ENCODE data around the gene PRADC1. TPM values are rescaled to one million over a fixed set of nuclear protein-coding genes. Genes with fewer than 3 reads are reported as not detected.

Gene PRADC1
- total and polyA plus RNA-seq, 4 donors: 12.1 to 41.4 (median 30.6) TPM

DNA sequence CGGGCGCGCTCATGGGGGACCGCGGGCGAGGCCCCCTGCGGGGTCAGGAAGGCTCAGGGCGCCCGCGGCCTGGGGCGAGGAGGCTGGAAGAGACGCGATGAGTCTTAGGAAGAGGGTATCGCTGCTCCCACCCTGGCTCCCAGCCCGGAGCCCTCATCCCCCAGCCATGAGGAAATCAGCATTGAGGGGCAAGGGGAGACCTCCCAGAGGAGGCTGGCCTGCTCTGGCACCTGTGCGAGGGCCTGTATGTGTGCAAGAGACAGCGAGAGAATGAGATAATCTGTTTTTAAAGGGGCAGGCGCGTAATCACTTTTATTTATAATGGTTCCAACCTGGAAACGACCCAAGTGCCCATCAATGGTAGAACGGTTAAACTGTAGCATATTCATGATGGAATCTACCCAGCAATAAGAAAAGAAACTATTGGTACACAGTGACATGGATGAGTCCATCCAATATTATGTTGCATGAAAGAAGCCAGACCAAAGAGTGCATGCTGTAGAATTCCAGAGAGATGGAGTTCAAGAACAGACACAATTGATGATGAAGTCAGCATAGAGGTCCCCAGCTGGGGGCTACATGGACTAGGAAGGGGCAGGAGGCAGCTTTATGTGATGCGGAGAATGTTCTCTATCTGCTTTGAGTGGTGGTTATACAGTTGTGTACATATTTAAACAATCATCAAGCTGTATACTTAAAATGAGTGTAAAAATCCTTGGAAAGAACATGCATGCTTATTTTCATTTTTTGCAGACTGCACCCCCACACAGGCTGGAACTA lies 36.8 kb upstream of the PRADC1 start:
- no peak overlapping the region for H3K9ac ChIP-seq (ENCODE audit: low read depth in 1 of 2, low read length in 2 of 2)
- no peaks in the 10 kb centered on the region for H3K36me3 ChIP-seq (ENCODE audit: control insufficient read depth in 4 of 4, insufficient read depth in 3 of 4, low read depth in 1 of 4, low read length in 3 of 4)
- peaks cover 0 to 7% (median 0%) of the 10 kb centered on the region in 4 donors for H3K27me3 ChIP-seq (ENCODE audit: control insufficient read depth in 4 of 4, insufficient read depth in 4 of 4, low read length in 3 of 4)
- H3K27ac ChIP-seq (ENCODE audit: low read depth in 1 of 2, low read length in 2 of 2): no peak overlapping the region
- H3K9me3 ChIP-seq (ENCODE audit: control insufficient read depth in 4 of 4, low read length in 3 of 4): no peaks in the 10 kb centered on the region
- peaks cover 3 to 12% (median 7%) of the 10 kb centered on the region in 4 donors for H3K4me1 ChIP-seq (ENCODE audit: control insufficient read depth in 4 of 4, insufficient read depth in 4 of 4, low read length in 3 of 4)
- TF ChIP-seq, protein P1, sequence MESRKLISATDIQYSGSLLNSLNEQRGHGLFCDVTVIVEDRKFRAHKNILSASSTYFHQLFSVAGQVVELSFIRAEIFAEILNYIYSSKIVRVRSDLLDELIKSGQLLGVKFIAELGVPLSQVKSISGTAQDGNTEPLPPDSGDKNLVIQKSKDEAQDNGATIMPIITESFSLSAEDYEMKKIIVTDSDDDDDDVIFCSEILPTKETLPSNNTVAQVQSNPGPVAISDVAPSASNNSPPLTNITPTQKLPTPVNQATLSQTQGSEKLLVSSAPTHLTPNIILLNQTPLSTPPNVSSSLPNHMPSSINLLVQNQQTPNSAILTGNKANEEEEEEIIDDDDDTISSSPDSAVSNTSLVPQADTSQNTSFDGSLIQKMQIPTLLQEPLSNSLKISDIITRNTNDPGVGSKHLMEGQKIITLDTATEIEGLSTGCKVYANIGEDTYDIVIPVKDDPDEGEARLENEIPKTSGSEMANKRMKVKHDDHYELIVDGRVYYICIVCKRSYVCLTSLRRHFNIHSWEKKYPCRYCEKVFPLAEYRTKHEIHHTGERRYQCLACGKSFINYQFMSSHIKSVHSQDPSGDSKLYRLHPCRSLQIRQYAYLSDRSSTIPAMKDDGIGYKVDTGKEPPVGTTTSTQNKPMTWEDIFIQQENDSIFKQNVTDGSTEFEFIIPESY (IDR thresholded peaks at IDR 0.05): no peak
- TF ChIP-seq, protein P2, sequence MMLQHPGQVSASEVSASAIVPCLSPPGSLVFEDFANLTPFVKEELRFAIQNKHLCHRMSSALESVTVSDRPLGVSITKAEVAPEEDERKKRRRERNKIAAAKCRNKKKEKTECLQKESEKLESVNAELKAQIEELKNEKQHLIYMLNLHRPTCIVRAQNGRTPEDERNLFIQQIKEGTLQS (IDR thresholded peaks at IDR 0.05): no peak
- TF ChIP-seq, protein P3, sequence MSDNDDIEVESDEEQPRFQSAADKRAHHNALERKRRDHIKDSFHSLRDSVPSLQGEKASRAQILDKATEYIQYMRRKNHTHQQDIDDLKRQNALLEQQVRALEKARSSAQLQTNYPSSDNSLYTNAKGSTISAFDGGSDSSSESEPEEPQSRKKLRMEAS (IDR thresholded peaks at IDR 0.05): no peak
- TF ChIP-seq YY1 (IDR thresholded peaks at IDR 0.05) (no peak), FOXA1 (IDR thresholded peaks at IDR 0.05) (no peak)
- WGBS: 21% methylated on average over 22 of the region's 22 CpGs
- H3K4me3 ChIP-seq (ENCODE audit: low read depth in 1 of 3, low read length in 3 of 3): peak overlapping the region in 1 of 3 donors; percentile 39
- no peak for DNase-seq (ENCODE audit: low spot score)

DNA sequence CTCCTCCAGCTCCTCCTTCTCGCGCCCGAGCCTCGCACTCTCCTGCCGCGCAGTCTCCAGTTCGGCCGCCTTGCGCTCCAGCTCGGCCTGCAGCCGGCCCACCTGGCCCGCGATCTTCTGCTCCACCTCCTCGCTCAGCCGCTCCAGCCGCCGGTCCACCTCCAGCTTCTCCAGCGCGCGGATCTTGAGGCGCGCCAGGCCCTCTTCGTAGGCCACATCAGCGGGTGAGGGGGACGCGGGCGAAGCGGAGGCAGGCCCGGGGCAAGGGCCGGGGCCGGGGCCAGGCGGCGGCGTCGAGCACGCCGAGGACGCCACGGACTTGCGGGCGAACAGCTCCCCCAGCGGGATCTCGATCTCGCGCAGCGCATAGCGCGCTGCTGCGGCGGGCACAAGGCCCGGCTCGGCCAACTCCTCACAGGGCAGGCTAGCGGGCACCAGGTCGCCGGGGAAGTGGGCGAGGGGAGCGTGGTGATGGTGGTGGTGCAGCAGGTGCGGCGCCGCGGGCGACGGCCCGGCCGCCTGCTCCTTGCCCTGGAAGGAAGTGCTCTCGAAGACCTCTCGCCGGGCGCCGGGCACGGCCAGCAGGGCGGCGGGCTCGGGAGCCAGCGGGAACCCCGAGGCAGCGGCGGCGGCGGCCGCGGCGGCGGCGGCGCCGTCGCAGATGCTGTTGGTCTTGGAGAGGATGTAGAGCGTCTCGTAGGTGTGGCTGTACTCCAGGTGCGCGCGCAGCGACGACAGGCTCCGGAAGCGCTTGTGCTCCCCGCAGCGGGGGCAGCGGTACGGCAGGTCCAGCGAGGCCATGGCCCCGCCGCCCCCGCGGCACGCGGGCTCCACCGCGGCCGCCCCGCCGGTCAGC lies 36.0 kb upstream of the PRADC1 start:
- WGBS: 10% methylated on average over 113 of the region's 113 CpGs
- H3K9ac ChIP-seq (ENCODE audit: low read depth in 1 of 2, low read length in 2 of 2): no peak overlapping the region
- no peak for TF ChIP-seq RAD21 (IDR thresholded peaks at IDR 0.05)
- no peaks in the 10 kb centered on the region for H3K36me3 ChIP-seq (ENCODE audit: control insufficient read depth in 4 of 4, insufficient read depth in 3 of 4, low read depth in 1 of 4, low read length in 3 of 4)
- H3K4me1 ChIP-seq (ENCODE audit: control insufficient read depth in 4 of 4, insufficient read depth in 4 of 4, low read length in 3 of 4): peaks cover 3 to 12% (median 7%) of the 10 kb centered on the region in 4 donors
- DNase-seq (ENCODE audit: low spot score): no peak
- H3K27me3 ChIP-seq (ENCODE audit: control insufficient read depth in 4 of 4, insufficient read depth in 4 of 4, low read length in 3 of 4): peaks cover 0 to 7% (median 0%) of the 10 kb centered on the region in 4 donors
- H3K27ac ChIP-seq (ENCODE audit: low read depth in 1 of 2, low read length in 2 of 2): no peak overlapping the region
- peak overlapping the region in 1 of 3 donors; percentile 39 for H3K4me3 ChIP-seq (ENCODE audit: low read depth in 1 of 3, low read length in 3 of 3)
- no peaks in the 10 kb centered on the region for H3K9me3 ChIP-seq (ENCODE audit: control insufficient read depth in 4 of 4, low read length in 3 of 4)

DNA sequence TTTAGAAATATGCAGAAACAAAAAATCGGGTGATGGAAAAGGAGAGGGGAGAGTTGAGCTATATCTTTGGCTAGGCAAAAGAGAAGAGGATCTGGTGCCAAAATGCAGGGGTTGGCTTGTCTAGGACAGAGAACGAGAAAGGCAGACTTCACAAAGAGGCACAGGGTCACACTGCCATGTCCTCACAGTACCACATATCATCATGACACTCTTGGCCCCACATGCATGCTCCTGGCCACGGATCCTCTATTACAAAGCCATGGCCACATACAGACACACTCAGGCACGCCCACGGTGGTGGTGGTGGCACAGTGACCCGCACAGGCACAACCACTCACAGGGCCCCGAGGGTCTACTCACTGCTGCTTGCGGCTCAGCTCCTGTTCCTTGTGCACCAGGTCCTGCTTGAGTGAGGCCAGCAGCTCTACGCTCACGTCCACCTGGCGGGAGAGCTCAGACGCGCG lies 35.4 kb upstream of the PRADC1 start:
- H3K4me1 ChIP-seq (ENCODE audit: control insufficient read depth in 4 of 4, insufficient read depth in 4 of 4, low read length in 3 of 4): peaks cover 3 to 12% (median 7%) of the 10 kb centered on the region in 4 donors
- DNase-seq (ENCODE audit: low spot score): no peak
- H3K9me3 ChIP-seq (ENCODE audit: control insufficient read depth in 4 of 4, low read length in 3 of 4): no peaks in the 10 kb centered on the region
- 36% methylated on average over 14 of the region's 14 CpGs for WGBS
- TF ChIP-seq HNF4G (IDR thresholded peaks at IDR 0.05): no peak
- TF ChIP-seq YY1 (IDR thresholded peaks at IDR 0.05): no peak
- TF ChIP-seq GABPA (IDR thresholded peaks at IDR 0.05 in 1 of 2, conservative IDR thresholded peaks at IDR 0.05 in 1 of 2): no peak
- TF ChIP-seq RAD21 (IDR thresholded peaks at IDR 0.05): no peak
- TF ChIP-seq, protein P4, sequence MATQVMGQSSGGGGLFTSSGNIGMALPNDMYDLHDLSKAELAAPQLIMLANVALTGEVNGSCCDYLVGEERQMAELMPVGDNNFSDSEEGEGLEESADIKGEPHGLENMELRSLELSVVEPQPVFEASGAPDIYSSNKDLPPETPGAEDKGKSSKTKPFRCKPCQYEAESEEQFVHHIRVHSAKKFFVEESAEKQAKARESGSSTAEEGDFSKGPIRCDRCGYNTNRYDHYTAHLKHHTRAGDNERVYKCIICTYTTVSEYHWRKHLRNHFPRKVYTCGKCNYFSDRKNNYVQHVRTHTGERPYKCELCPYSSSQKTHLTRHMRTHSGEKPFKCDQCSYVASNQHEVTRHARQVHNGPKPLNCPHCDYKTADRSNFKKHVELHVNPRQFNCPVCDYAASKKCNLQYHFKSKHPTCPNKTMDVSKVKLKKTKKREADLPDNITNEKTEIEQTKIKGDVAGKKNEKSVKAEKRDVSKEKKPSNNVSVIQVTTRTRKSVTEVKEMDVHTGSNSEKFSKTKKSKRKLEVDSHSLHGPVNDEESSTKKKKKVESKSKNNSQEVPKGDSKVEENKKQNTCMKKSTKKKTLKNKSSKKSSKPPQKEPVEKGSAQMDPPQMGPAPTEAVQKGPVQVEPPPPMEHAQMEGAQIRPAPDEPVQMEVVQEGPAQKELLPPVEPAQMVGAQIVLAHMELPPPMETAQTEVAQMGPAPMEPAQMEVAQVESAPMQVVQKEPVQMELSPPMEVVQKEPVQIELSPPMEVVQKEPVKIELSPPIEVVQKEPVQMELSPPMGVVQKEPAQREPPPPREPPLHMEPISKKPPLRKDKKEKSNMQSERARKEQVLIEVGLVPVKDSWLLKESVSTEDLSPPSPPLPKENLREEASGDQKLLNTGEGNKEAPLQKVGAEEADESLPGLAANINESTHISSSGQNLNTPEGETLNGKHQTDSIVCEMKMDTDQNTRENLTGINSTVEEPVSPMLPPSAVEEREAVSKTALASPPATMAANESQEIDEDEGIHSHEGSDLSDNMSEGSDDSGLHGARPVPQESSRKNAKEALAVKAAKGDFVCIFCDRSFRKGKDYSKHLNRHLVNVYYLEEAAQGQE (IDR thresholded peaks at IDR 0.05): no peak
- no peak for TF ChIP-seq TAF1 (conservative IDR thresholded peaks at IDR 0.05)
- TF ChIP-seq, protein P2 (IDR thresholded peaks at IDR 0.05): no peak
- no peak for TF ChIP-seq RXRA (IDR thresholded peaks at IDR 0.05)
- TF ChIP-seq, protein P3 (IDR thresholded peaks at IDR 0.05): no peak
- TF ChIP-seq SP1 (IDR thresholded peaks at IDR 0.05): no peak
- no peak overlapping the region for H3K4me3 ChIP-seq (ENCODE audit: low read depth in 1 of 3, low read length in 3 of 3)
- H3K36me3 ChIP-seq (ENCODE audit: control insufficient read depth in 4 of 4, insufficient read depth in 3 of 4, low read depth in 1 of 4, low read length in 3 of 4): no peaks in the 10 kb centered on the region
- no peak overlapping the region for H3K9ac ChIP-seq (ENCODE audit: low read depth in 1 of 2, low read length in 2 of 2)
- no peak overlapping the region for H3K27ac ChIP-seq (ENCODE audit: low read depth in 1 of 2, low read length in 2 of 2)
- H3K27me3 ChIP-seq (ENCODE audit: control insufficient read depth in 4 of 4, insufficient read depth in 4 of 4, low read length in 3 of 4): peaks cover 0 to 7% (median 0%) of the 10 kb centered on the region in 4 donors

Measured in liver (tissue), 9 donors.